HG03280 (cell line): ENCODE data around the gene RRP1B.

Experiments
- ATAC-seq: cut with Tn5 transposase; IDR thresholded peaks from one replicate; pipeline ENCODE4 v1.9.1; 2021; ENCODE audit warnings: mild to moderate bottlenecking, moderate library complexity; ENCODE audit not compliant: unreplicated experiment

The RRP1B gene

DNA sequence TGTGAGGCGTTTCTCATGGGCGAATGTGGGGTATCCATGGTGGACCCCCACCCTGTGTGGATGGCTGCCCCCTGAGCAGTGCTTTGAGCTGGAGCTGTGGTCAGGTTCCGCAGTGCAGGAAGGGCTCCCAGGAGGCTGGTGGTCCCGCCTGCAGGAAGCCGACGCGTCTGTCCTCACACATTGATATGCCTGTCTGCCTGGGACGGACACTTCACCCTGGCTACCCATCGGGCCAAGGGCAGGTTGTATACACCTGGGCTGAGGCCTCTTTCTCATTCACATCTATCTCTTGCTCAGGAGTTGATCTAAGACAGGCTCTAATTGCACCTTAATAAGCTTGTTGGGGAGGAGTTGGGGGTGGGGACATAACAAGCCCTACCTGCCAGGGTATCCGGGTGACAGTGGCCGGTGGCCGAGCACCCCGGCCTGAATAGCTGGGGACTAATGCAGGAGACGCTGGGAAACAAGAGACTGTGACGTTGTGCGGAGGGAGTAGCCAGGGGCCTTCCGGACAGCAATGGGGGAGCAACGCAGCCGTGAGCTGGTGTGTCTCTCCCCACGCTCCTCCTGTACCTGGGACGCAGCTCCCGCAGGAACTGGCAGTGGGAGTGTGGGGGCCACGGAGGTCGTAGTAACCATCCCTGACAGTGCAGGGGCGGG is 81.3 kb downstream of the RRP1B start:
- ATAC-seq, result no peak

DNA sequence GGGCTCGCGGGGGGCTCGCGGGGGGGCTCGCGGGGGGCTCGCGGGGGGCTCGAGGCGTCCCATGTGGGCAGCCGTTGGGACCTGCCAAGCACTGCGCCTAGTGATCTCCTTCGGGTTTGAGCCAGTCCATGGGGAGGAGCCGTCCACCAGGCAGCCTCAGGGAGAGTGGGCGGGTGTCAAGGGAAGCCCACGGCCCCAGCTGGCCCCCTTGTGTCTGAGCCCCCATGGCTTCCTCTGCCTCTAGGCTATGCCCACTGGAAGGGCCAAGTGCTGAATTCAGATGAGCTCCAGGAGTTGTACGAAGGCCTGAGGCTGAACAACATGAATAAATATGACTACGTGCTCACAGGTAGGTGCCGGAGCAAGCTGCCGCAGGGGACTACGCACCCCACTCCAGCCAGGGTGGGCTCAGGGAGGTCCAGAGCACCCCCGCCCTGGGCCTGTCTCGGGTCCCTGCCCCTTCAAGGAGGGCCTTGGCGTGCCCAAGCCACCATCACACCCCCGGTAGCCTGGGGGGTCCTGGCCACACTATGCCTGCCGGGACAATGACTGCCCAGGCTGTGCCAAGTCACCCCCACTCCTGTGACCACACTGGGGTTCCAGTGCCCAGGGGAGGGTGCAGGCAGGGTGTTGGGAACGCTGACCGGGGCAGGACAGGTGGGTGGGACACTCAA is 82.2 kb downstream of the RRP1B start:
- no peak for ATAC-seq

DNA sequence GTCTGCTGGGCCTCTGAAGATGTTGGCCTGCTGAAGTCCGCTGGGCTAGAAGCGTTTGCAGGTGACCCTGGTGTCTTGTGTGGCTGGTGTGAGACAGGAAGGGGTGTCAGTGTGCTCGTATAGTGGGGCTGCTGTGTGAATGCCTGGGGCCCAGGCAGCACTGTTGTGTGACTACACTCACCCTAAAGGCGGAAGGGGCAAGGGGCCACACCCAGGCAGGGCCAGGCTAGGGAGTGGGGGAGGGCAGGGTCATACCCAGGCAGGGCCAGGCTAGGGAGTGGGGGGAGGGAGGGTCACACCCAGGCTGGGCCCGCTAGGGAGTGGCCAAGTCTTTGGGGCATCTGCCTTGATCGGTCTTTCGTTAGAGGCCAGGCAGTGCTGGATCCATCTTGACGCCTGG is 84.6 kb downstream of the RRP1B start:
- no peak for ATAC-seq

DNA sequence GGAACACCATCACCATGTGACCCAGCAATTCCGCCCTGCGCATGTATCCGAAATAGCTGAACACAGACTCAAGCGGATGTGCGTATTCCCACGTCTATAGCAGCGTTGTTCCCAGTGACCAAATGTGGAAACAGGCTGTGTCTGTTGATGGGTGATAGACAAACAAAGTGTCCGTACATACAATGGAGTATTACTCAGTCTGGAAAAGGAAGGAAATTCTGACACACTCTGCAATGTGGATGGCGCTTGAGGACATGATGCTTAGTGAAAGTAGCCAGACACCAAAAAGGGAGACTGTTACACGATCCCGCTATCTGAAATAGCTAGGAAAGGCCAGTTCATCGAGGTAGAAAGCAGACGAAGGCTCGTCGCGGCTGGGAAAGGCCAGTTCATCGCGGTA is 85.4 kb downstream of the RRP1B start:
- ATAC-seq, result no peak
